ENCODE results near the gene SCNN1A.

DNA sequence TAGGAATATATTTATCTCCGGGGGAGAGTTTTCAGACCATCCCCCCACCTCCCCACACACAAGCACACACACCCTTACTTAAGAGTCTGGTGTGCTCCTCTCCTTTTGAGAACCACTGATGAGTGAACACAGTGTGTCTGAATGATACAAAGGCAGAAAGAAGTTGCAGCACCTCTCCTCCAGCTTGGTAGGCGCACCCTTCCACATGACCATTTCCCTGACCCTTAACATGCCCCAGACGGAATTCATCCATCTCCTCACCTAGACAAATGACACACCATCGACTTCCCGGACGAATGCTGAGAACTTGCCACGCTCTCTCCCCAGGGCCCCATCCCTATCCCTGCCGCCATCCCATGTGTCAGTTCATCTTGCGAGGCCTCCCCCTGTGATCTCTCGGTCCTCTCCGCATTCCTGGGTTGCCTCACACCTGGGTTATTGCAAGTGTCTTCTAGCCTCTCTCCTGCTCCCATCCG lies 37.4 kb downstream of the SCNN1A start:
- TF ChIP-seq, protein P1, sequence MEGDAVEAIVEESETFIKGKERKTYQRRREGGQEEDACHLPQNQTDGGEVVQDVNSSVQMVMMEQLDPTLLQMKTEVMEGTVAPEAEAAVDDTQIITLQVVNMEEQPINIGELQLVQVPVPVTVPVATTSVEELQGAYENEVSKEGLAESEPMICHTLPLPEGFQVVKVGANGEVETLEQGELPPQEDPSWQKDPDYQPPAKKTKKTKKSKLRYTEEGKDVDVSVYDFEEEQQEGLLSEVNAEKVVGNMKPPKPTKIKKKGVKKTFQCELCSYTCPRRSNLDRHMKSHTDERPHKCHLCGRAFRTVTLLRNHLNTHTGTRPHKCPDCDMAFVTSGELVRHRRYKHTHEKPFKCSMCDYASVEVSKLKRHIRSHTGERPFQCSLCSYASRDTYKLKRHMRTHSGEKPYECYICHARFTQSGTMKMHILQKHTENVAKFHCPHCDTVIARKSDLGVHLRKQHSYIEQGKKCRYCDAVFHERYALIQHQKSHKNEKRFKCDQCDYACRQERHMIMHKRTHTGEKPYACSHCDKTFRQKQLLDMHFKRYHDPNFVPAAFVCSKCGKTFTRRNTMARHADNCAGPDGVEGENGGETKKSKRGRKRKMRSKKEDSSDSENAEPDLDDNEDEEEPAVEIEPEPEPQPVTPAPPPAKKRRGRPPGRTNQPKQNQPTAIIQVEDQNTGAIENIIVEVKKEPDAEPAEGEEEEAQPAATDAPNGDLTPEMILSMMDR (IDR thresholded peaks at IDR 0.05), result no peak
- no peak for TF ChIP-seq POLR2A (IDR thresholded peaks at IDR 0.05)

Measured in thyroid gland (tissue), 4 donors.